AG09319 (cell line): ENCODE results near the gene SPSB1.

ENCODE experiments used
- DNase-seq: peaks from one replicate; pipeline ENCODE4 v3.0.0-alpha.2; 2010; ENCODE audit warnings: low read depth; ENCODE audit errors: extremely low read depth
- TF ChIP-seq, protein P1 (sequence below): IDR thresholded peaks from 2 replicates; pipeline ENCODE4 v1.5.1; 2011; ENCODE audit warnings: low read depth, mild to moderate bottlenecking, inconsistent platforms, low read length, moderate library complexity

The SPSB1 gene

DNA sequence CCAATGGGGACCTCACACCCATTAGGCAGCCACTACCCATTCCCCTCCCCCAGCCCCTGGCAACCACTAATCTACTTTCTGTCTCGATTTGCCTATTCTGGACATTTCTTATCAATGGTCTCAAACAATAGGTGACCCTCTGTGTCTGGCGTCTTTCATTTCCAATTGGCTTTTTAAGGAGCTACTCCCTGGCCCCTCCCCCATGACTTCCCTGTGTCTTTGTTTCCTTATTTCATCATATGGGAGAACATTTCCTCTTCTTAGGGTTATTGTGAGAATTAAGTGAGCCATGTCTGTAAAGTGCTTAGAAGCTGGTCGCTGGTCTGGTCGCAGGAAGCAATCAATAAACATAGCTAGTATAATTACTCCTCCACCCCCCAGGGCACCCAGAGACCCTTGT lies 80.9 kb downstream of the SPSB1 start:
- no peak for DNase-seq

DNA sequence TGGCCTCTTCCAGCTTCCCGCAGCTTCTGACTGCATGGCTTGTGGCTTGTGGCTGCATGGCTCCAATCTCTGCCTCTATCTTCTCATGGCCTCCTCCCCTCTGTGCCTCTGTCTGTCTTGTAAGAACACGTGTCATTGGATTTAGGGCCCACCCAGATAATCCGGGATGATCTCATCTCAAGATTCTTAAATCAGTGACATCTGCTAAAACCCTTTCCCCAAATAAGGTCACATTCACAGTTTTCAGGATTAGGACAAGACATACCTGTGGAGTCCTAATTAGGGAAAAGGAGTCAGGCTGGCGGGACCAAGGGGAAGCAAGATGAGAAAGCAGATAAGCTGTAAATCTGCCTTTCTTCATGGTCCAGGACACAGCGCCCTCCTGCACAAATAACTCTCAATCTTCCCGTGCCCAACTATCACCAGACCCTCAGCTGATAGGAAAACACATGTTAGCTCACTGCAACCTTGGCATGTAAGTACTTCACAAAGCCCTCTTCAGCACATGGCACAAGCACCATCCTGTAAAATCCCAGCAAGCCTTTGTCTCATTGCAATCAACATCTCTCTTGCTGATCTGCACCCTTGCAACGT lies 82.2 kb downstream of the SPSB1 start:
- TF ChIP-seq, protein P1, sequence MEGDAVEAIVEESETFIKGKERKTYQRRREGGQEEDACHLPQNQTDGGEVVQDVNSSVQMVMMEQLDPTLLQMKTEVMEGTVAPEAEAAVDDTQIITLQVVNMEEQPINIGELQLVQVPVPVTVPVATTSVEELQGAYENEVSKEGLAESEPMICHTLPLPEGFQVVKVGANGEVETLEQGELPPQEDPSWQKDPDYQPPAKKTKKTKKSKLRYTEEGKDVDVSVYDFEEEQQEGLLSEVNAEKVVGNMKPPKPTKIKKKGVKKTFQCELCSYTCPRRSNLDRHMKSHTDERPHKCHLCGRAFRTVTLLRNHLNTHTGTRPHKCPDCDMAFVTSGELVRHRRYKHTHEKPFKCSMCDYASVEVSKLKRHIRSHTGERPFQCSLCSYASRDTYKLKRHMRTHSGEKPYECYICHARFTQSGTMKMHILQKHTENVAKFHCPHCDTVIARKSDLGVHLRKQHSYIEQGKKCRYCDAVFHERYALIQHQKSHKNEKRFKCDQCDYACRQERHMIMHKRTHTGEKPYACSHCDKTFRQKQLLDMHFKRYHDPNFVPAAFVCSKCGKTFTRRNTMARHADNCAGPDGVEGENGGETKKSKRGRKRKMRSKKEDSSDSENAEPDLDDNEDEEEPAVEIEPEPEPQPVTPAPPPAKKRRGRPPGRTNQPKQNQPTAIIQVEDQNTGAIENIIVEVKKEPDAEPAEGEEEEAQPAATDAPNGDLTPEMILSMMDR: no peak
- no peak for DNase-seq

More for the DNA sequence above, 80.9 kb downstream of the SPSB1 start:
- TF ChIP-seq, protein P1: no peak

DNA sequence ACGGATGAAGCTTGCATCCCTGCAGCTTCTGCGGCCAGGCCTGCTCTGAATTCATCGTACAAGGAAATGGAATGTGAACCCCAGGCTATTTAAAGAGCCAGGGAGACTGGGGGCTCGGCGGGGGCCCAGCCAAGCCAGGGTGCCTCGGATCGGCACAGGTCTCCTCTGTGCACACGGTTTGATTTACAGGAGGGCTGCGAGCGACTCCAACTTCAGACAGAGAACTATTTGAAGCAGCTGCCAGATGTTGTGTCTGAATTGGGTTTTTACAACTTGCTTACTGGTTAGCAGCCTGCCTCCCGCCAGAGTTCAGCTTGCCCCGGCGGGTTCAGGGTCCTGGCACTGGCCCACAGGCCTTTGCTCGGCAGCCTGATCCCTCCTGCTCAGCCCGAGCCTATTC lies 83.2 kb downstream of the SPSB1 start:
- no peak for DNase-seq
- TF ChIP-seq, protein P1: no peak

DNA sequence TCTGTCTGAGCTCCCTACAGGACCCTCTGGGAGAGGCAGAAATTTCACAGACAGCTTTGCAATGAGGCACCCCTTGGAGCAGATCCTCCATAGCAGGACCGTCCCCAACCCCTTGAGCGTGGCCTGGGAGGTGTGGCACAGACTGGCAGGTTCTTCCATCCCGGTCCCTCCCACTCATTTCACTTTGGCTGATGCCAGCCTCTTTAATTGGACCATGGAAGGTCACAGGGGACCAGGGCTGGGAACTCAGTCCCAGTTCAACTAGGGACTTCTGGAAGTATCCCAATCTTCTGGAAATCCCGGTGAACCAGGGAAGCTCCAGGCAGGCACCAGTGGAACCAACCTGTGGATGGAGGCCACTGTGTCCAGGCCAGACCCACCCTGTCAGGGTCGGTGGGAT lies 83.7 kb downstream of the SPSB1 start:
- TF ChIP-seq, protein P1: no peak

DNA sequence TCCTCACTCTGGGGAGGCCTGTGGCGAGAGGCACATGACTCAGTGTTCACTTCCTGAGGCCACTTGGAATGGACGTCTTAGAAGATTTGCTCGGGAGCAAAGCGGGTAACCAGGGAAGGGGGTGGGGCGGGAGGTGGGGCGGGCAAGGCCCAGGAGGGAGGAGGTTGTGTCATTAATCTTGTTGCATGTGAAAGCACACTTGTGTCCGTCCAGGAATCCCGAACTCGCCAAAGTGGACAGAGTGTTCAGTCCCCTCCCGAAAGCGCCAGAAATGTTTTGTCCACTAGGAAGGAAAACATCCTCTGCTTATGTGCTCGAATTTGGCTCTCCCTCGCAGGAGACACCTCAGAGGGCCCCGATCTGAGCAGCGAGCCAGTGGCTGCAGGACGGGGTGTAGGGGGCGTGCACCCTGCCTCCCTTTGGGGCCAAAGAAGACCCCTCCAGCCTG lies 84.2 kb downstream of the SPSB1 start:
- DNase-seq: no peak
- TF ChIP-seq, protein P1: no peak

More for the DNA sequence above, 83.7 kb downstream of the SPSB1 start:
- no peak for DNase-seq

DNA sequence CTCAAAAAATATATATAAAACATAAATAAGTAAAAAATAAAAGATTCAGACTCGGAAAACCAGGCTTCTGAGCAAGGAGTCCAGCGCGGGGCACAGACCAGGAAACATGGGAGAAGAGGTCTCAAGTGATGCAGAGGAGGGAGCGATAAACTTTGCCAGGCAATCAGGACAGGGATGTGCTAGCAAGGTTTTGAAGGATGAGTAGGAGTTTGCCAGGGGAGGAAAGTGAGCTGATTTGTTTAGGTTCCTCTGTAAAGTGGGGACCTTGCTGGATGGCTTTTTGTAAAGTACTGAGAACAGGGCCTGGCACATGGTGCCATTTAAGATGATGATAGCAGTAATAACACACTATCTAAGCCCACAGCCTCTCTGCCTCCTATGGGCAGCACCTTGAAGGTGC lies 86.1 kb downstream of the SPSB1 start:
- TF ChIP-seq, protein P1: no peak
- DNase-seq: no peak

DNA sequence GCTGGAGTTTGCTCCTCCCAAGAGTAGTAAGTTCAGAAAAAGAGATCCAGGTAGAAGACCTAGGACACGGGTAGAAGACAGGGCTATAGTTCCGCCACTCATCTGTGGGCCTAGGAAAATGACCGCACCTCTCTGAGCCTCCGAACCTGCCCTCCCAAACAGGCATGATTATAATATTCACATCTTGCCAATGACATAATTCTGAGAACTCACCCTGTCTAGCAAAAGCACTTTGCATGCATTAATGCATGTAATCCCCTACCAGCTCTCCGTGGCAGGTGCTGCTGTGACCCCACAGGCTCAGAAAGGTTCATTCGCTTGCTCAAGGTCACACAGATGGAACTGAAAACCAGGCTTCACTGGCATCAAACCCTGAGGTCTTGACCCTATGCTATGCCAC lies 88.0 kb downstream of the SPSB1 start:
- TF ChIP-seq, protein P1: no peak
- no peak for DNase-seq
